ENCODE measurements around the gene RPN2.

The RPN2 gene

DNA sequence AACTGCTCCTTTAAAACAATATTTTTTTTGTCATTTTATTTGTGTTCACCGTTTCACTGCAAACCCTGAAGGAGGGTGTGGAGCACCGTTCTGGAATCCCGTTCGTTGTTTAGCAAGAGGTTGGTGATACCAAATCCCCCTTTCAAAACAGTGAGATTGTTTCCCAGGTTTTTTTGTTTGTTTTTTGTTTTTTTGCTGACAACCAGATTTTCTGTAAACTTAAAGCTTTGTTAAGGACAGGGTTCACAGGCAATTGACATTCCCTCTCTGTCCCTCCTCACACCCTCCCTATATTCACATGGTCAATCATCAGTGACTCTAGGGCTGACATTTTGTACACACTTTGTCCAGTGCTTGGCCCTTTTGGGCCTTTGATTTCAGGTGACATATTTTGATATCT is 21.2 kb downstream of the RPN2 start:
- no peak overlapping the region for H3K4me3 ChIP-seq (ENCODE audit: low read depth, low read length)
- H3K36me3 ChIP-seq (ENCODE audit: insufficient read depth, low read length), result peaks cover 25% of the 10 kb centered on the region
- no peak overlapping the region for H2AFZ ChIP-seq (ENCODE audit: low read length, unreplicated experiment)
- peak overlapping the region; percentile 97; the same call in 1 of the 2 replicates for H3K27ac ChIP-seq (ENCODE audit: low read depth, low read length)
- peaks cover 10% of the 10 kb centered on the region for H3K4me1 ChIP-seq (ENCODE audit: control insufficient read depth, insufficient read depth, low read length, unreplicated experiment)
- H3K79me2 ChIP-seq (ENCODE audit: control insufficient read depth, insufficient read depth, low read length, unreplicated experiment), result peaks cover 32% of the 10 kb centered on the region
- no peaks in the 10 kb centered on the region for H3K27me3 ChIP-seq (ENCODE audit: insufficient read depth, low read length)

DNA sequence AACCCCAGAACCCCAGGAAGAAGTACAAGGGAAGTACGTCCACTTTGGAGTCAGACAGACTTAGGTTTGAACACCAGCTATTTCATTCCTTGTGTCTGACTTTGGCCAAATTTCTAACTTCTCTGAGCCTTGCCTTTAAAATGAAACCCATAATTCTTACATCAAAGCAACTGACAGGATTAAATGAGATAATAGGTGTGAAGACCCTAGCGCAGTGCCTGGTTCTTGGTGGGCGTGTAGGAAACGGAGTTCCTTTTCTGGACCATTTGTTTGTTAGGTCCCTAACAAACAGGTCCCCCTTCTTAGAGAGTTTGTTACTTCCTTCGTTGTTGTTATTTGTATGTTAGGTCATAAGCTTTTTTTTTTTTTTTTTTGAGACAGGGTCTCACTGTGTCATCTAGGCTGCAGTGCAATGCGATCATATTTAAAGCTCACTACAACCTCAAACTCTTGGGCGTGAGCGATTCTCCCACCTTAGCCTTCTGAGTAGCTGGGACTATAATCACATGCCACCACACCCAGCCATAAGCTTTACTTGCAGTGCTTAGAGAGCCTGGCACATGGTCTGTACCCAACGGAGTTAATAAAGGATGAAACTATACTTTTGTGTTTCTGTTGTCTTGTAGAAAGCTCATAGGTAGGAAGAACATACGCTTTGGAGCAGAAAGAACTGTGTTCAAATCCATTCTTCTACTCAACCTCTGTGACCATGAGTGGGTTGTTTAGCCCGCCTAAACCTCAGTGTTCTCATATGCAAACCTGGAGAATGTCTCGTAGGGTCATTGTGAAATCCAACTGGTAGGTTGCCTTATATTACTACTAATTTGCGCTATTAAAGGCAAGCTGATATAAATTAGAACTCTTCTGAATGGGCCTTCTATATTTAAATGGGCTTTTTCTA is 22.0 kb downstream of the RPN2 start:
- Histone ChIP-seq H3K79me2 (ENCODE audit: control insufficient read depth, insufficient read depth, low read length, unreplicated experiment) (peaks cover 32% of the 10 kb centered on the region), H3K36me3 (ENCODE audit: insufficient read depth, low read length) (peaks cover 32% of the 10 kb centered on the region), H3K4me3 (ENCODE audit: low read depth, low read length) (peak overlapping the region; percentile 69), H2AFZ (ENCODE audit: low read length, unreplicated experiment) (no peak overlapping the region), H3K27ac (ENCODE audit: low read depth, low read length) (peak overlapping the region; percentile 97), H3K4me1 (ENCODE audit: control insufficient read depth, insufficient read depth, low read length, unreplicated experiment) (peaks cover 10% of the 10 kb centered on the region), H3K27me3 (ENCODE audit: insufficient read depth, low read length) (no peaks in the 10 kb centered on the region)

DNA sequence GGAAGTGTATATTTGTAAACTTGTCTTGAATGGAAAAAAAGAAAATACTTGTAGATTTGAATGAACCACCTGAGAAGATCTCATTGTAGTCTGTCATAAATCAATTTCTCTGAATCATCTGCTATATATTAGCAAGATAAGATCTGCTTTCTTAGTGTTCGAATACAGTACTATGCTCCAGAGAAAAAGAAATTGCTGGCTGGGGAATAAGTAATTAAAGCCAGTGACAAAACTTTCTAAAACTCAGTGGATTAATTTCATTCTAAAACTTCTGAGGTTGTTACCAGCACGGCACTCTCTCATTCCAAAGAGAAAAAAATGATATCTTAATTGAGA is 22.7 kb downstream of the RPN2 start:
- H2AFZ ChIP-seq (ENCODE audit: low read length, unreplicated experiment), result peak overlapping the region; percentile 18
- H3K4me3 ChIP-seq (ENCODE audit: low read depth, low read length), result peak overlapping the region; percentile 69
- H3K79me2 ChIP-seq (ENCODE audit: control insufficient read depth, insufficient read depth, low read length, unreplicated experiment), result peaks cover 28% of the 10 kb centered on the region
- H3K4me1 ChIP-seq (ENCODE audit: control insufficient read depth, insufficient read depth, low read length, unreplicated experiment), result peaks cover 10% of the 10 kb centered on the region
- H3K27me3 ChIP-seq (ENCODE audit: insufficient read depth, low read length), result no peaks in the 10 kb centered on the region
- H3K36me3 ChIP-seq (ENCODE audit: insufficient read depth, low read length), result peaks cover 32% of the 10 kb centered on the region
- peak overlapping the region; percentile 97 for H3K27ac ChIP-seq (ENCODE audit: low read depth, low read length)

DNA sequence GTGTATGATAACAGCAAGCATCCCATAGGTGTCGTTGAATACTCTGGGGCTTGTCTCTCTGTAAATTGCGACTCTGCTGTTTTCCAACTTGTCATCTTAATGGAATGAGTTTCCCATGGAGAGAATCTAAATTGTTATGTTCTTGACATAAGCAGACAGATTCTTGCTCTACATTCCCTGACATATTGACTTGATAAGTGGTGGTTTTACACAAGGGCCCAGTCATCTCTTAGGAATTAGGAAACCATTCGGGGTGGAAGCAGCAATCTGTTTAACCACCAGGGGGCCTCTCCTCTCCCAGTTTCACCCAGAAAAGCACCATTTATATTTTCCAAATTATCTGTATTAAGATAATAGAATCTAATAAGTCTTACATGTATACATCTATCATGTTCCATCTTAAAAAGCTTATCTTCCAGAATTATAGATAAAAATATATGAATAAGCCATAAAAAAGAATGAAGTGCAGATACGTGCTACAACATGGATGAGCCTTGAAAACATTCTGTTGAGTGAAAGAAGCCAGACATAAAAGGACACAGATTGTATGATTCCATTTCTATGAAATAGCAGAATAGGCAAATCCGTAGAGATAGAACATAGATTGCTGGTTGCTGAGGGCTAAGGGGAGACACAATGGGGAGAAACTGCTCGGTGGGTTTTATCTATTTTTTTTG is 23.3 kb downstream of the RPN2 start:
- H3K27me3 ChIP-seq (ENCODE audit: insufficient read depth, low read length), result no peaks in the 10 kb centered on the region
- peaks cover 38% of the 10 kb centered on the region for H3K36me3 ChIP-seq (ENCODE audit: insufficient read depth, low read length)
- H3K79me2 ChIP-seq (ENCODE audit: control insufficient read depth, insufficient read depth, low read length, unreplicated experiment), result peaks cover 22% of the 10 kb centered on the region
- peak overlapping the region; percentile 18 for H2AFZ ChIP-seq (ENCODE audit: low read length, unreplicated experiment)
- peak overlapping the region; percentile 97 for H3K27ac ChIP-seq (ENCODE audit: low read depth, low read length)
- peak overlapping the region; percentile 69 for H3K4me3 ChIP-seq (ENCODE audit: low read depth, low read length)
- peaks cover 10% of the 10 kb centered on the region for H3K4me1 ChIP-seq (ENCODE audit: control insufficient read depth, insufficient read depth, low read length, unreplicated experiment)

DNA sequence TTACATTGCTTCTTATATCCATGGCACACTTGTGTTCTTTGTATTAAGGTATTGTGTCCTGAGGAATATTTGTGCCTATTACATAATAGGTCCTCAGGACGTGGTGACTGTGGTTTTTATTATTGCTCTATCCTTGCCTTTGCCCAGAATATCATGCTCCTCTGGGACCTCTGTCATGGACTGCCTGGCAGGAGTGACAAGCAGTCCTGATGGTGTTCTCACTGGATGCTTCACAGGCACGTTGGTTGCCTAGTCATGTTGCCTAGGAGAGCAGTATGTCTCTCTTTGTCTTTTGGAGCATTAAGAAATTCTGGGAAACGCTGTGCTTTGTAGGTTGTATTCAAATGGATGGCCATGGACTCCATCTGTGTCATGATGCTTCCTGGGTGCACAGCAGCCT is 24.9 kb downstream of the RPN2 start:
- no peak overlapping the region for H2AFZ ChIP-seq (ENCODE audit: low read length, unreplicated experiment)
- no peak overlapping the region for H3K27ac ChIP-seq (ENCODE audit: low read depth, low read length)
- peaks cover 10% of the 10 kb centered on the region for H3K4me1 ChIP-seq (ENCODE audit: control insufficient read depth, insufficient read depth, low read length, unreplicated experiment)
- peaks cover 46% of the 10 kb centered on the region for H3K36me3 ChIP-seq (ENCODE audit: insufficient read depth, low read length)
- H3K4me3 ChIP-seq (ENCODE audit: low read depth, low read length), result no peak overlapping the region
- H3K27me3 ChIP-seq (ENCODE audit: insufficient read depth, low read length), result no peaks in the 10 kb centered on the region
- H3K79me2 ChIP-seq (ENCODE audit: control insufficient read depth, insufficient read depth, low read length, unreplicated experiment), result peaks cover 14% of the 10 kb centered on the region

DNA sequence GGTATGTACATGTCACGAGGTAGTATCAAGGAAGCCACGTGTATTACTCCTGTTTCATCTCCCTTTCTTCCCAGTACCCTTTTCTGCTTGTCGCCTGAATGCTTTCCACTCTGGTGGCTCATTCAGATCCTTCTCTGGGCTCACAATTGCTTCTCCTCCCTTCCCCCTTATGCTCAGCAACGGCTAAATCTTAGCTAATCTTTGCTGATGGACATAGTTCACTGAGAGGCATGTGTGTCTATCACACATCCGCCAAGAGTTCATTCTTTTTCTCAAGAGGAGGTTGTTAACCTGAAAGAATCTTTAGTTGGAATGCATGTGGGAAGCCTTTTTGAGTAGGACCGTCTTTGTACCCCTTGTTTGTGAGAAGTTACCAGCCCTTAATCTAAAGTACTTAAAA is 26.0 kb downstream of the RPN2 start:
- Histone ChIP-seq H3K27me3 (ENCODE audit: insufficient read depth, low read length) (no peaks in the 10 kb centered on the region), H3K4me3 (ENCODE audit: low read depth, low read length) (no peak overlapping the region), H3K79me2 (ENCODE audit: control insufficient read depth, insufficient read depth, low read length, unreplicated experiment) (peaks cover 12% of the 10 kb centered on the region), H2AFZ (ENCODE audit: low read length, unreplicated experiment) (no peak overlapping the region), H3K27ac (ENCODE audit: low read depth, low read length) (no peak overlapping the region), H3K4me1 (ENCODE audit: control insufficient read depth, insufficient read depth, low read length, unreplicated experiment) (peaks cover 10% of the 10 kb centered on the region), H3K36me3 (ENCODE audit: insufficient read depth, low read length) (peaks cover 44% of the 10 kb centered on the region)

DNA sequence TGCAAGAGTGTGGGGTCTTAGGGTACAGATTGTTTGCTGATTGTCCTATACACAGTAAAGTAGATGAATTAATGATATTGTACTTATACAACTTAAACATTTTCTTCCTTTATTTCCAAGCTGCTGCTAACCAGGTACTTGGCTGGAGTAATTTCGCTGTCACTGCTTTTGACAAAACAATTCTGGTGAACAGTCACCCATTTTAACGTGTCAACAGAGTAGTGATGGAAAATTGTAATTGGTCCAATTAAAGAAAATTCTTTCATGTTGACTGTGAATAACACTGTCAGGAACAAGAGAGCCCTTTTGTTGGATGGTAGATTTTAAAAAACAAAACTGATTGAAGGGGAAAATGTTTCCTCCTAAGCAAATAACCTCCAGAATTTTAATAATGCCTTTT is 26.7 kb downstream of the RPN2 start:
- no peak overlapping the region for H3K4me3 ChIP-seq (ENCODE audit: low read depth, low read length)
- H3K36me3 ChIP-seq (ENCODE audit: insufficient read depth, low read length), result peaks cover 39% of the 10 kb centered on the region
- no peak overlapping the region for H2AFZ ChIP-seq (ENCODE audit: low read length, unreplicated experiment)
- H3K79me2 ChIP-seq (ENCODE audit: control insufficient read depth, insufficient read depth, low read length, unreplicated experiment), result peaks cover 12% of the 10 kb centered on the region
- no peaks in the 10 kb centered on the region for H3K27me3 ChIP-seq (ENCODE audit: insufficient read depth, low read length)
- H3K4me1 ChIP-seq (ENCODE audit: control insufficient read depth, insufficient read depth, low read length, unreplicated experiment), result peaks cover 10% of the 10 kb centered on the region
- no peak overlapping the region for H3K27ac ChIP-seq (ENCODE audit: low read depth, low read length)

DNA sequence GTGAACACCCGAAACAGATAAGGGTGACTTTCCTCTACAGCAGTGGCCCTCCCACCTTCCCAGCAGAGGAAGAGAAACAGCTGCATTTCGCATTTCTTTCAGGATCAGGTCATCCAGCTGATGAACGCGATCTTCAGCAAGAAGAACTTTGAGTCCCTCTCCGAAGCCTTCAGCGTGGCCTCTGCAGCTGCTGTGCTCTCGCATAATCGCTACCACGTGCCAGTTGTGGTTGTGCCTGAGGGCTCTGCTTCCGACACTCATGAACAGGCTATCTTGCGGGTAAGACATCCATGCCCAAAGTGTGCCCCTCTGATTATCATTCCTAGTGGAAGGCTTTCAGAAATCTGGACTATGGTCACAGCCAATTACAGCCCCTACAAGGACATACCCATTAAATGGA is 28.0 kb downstream of the RPN2 start:
- H3K27ac ChIP-seq (ENCODE audit: low read depth, low read length), result no peak overlapping the region
- peaks cover 39% of the 10 kb centered on the region for H3K36me3 ChIP-seq (ENCODE audit: insufficient read depth, low read length)
- no peaks in the 10 kb centered on the region for H3K27me3 ChIP-seq (ENCODE audit: insufficient read depth, low read length)
- no peaks in the 10 kb centered on the region for H3K4me1 ChIP-seq (ENCODE audit: control insufficient read depth, insufficient read depth, low read length, unreplicated experiment)
- H2AFZ ChIP-seq (ENCODE audit: low read length, unreplicated experiment), result no peak overlapping the region
- peaks cover 12% of the 10 kb centered on the region for H3K79me2 ChIP-seq (ENCODE audit: control insufficient read depth, insufficient read depth, low read length, unreplicated experiment)
- no peak overlapping the region for H3K4me3 ChIP-seq (ENCODE audit: low read depth, low read length)

DNA sequence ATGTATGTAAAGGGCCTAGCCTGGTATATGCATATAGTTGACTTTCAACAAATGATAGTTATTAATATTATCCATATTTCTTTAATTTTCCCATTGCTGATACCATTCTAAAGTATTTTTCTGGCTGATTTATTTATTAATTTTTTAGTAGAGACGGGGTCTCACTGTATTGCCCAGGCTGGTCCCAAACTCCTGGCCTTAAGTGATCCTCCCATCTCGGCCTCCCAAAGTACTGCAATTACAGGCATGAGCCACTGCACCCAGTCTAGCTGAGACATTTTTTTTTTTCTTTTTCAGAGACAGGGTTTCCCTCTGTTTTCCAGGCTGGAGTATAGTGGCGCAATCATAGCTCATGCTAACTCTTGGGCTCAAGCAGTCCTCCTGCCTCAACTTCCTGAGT is 30.1 kb downstream of the RPN2 start:
- H3K27ac ChIP-seq (ENCODE audit: low read depth, low read length), result no peak overlapping the region
- no peaks in the 10 kb centered on the region for H3K4me1 ChIP-seq (ENCODE audit: control insufficient read depth, insufficient read depth, low read length, unreplicated experiment)
- H3K36me3 ChIP-seq (ENCODE audit: insufficient read depth, low read length), result peaks cover 43% of the 10 kb centered on the region
- H3K79me2 ChIP-seq (ENCODE audit: control insufficient read depth, insufficient read depth, low read length, unreplicated experiment), result peaks cover under 1% of the 10 kb centered on the region
- no peaks in the 10 kb centered on the region for H3K27me3 ChIP-seq (ENCODE audit: insufficient read depth, low read length)
- no peak overlapping the region for H2AFZ ChIP-seq (ENCODE audit: low read length, unreplicated experiment)
- H3K4me3 ChIP-seq (ENCODE audit: low read depth, low read length), result no peak overlapping the region

DNA sequence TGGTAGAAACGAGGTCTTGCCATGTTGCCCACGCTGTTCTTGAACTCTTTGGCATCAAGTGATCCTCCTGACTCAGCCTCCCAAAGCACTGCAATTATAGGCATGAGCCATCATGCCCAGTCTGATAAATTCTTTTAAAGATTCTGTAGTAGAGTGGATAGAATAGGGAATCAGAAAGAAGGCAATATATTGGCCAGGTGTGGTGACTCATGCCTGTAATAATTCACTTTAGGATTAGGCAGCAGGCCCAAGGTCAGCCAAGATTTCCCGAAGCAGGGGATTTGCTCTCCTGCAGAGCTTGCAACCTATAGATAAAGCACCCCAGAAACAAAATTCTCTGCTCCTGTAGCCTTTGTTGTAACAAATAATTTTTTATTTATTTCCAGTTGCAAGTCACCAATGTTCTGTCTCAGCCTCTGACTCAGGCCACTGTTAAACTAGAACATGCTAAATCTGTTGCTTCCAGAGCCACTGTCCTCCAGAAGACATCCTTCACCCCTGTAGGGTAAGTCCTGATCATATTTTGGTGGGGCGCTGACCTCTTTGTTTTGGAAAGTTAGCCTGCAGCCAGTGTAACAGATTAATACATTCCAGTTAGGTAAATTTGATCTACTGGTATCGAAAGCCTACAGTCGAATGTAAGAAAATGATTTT is 30.7 kb downstream of the RPN2 start:
- H3K4me3 ChIP-seq (ENCODE audit: low read depth, low read length), result no peak overlapping the region
- no peaks in the 10 kb centered on the region for H3K79me2 ChIP-seq (ENCODE audit: control insufficient read depth, insufficient read depth, low read length, unreplicated experiment)
- no peak overlapping the region for H2AFZ ChIP-seq (ENCODE audit: low read length, unreplicated experiment)
- no peak overlapping the region for H3K27ac ChIP-seq (ENCODE audit: low read depth, low read length)
- peaks cover 37% of the 10 kb centered on the region for H3K36me3 ChIP-seq (ENCODE audit: insufficient read depth, low read length)
- H3K4me1 ChIP-seq (ENCODE audit: control insufficient read depth, insufficient read depth, low read length, unreplicated experiment), result no peaks in the 10 kb centered on the region
- H3K27me3 ChIP-seq (ENCODE audit: insufficient read depth, low read length), result no peaks in the 10 kb centered on the region
